Stimulated activated naive CD4-positive, alpha-beta T cell treated with Interleukin-2 at 50 U/mL for 16 hours (primary cell): ENCODE measurements around the gene LHPP.

Experiments
- DNase-seq: peaks from one replicate; lab custom pipeline; 2025; lab: John Stamatoyannopoulos, UW

Gene LHPP

DNA sequence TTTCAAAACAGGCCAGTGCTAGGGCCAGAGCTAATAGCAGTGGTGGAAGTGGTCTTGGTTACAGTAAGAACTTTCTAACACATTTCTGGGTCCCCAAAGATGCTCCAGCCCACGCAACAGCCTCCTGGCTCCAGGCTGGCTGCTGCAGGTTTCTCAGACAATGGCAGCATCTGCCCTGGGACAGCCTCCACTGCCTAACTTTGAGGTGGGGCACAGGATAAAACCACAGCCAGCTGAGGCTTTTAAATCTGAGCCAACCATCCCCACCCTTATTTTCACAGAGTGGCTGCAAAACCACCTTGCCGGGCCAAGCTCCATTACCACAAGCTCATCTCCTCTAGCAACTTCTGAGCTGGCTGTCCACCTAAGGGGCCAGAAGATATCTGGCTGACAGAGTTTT, 197.8 kb downstream of the LHPP start:
- DNase-seq, result no peak

DNA sequence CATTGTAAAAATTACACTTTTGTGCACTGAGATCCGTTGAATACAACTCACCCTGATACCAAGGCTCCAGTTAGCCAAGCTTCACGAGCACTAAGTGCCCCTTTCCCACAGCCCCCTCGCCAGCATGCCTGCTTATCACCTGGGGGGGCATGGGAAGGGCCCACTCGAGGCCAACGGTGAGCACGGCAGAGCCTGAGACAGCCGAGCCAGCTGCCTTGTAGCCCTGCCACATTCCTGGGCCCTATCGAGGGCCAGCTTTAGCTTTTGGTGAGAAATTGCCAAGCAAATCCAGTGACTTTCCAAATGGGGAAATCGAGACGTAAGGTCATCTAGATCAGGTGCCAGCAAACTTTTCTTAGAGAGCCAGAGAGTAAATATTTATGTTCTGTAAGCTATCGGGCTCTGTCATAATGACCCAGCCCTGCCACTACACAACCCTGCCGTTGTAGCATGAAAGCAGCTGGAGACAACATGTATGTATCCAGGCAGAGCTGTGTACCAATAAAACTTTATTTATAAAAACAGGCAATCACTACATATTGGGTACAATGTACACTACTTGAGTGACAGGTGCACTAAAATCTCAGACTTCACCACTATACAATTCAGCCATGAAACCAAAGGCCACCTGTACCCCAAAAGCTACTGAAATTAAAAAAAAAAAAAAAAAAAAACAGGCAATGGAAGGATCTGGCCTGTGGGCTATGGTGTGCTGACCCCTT, 198.9 kb downstream of the LHPP start:
- DNase-seq, result no peak

DNA sequence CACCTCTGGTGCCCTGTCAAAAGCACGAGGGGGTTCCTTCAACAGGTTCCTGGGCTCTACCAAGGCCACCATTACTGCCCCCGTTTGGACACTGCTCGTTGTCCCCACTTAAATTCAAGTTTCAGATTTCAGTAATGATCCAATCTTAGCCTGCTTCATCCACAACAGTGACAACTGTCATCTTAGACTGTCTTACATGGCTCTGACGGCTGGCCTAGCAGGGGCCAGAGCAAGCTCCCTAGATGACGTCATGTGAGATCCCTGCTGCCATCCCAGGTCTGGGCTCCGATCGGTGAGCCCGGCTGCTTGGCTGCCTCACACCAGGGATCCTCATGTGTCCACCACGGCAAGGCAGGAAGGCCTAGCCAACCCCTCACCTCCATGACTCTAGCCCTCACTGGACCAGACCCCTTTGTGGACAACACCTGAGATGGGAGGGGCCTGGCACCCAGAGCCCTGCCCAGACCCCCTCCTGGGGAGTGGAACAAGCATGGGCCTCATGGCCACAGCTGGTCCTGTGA, 200.1 kb downstream of the LHPP start:
- no peak for DNase-seq

DNA sequence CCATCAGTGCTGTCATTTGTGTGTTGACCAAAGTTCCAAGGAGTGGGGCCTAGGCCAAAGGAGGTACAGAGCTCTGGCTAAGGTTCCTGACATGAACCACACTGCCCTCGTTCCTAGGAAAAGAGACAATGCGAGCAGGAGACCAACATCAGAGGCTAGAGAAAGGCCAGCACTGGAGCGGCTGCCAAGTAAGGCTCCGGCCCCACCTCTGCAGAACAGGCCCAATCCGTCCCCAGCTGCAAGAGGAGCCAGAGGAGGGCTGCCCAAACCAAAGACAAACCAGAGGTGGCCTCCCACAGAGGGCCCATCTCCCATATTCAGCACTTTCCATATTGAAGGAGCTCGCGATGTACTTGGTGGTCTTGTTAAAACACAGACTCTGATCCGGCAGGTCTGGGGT, 201.6 kb downstream of the LHPP start:
- no peak for DNase-seq
